Loucy (cell line): ENCODE data around the gene DMRTC2.

Source experiments
- EZH2phosphoT487 ChIP-seq: fragments of 200-600 bp; IDR thresholded peaks from 2 replicates; pipeline ENCODE4 v1.6.1; 2018; ENCODE audit warnings: antibody characterized with exemption, mild to moderate bottlenecking, moderate library complexity, borderline replicate concordance
- TF ChIP-seq, protein P1 (sequence below): fragments of 200-600 bp; sonication (generic); conservative IDR thresholded peaks from 2 replicates; pipeline ENCODE4 v1.5.1; 2014; ENCODE audit warnings: mild to moderate bottlenecking, antibody characterized with exemption, low read length

DNA sequence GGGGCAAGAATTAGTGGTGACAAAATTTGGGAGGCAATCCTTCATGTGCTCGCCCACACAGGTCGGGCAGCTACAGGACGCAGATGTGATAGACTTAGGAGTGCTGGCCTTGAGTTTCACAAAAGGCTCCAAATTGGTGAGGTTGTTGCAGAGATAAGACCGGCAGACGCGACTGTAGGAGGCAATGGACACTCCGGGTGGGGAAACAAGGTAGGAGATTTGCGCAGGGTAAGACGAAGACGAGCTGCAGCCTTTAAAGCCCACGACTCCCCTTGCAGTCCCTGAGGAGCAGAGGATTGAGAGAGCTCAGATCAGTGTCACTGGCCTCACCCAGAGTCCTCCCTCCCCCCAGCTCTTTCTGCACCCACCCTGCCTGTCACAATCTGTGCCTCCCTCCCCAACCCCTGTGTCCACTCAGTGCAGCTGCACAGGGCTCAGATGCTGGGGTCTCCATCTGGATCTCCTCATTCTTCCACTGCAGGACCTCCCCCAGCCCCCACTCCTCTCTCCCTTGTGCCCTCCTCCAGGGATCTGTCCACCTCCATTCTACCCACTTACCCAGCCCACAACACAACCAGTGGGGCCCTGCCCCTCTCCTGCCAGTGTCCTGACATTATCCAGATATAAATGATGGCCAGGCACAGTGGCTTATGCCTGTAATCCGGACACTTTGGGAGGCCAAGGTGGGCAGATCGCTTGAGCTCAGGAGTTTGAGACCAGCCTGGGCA lies 6.7 kb upstream of the DMRTC2 start:
- TF ChIP-seq, protein P1, sequence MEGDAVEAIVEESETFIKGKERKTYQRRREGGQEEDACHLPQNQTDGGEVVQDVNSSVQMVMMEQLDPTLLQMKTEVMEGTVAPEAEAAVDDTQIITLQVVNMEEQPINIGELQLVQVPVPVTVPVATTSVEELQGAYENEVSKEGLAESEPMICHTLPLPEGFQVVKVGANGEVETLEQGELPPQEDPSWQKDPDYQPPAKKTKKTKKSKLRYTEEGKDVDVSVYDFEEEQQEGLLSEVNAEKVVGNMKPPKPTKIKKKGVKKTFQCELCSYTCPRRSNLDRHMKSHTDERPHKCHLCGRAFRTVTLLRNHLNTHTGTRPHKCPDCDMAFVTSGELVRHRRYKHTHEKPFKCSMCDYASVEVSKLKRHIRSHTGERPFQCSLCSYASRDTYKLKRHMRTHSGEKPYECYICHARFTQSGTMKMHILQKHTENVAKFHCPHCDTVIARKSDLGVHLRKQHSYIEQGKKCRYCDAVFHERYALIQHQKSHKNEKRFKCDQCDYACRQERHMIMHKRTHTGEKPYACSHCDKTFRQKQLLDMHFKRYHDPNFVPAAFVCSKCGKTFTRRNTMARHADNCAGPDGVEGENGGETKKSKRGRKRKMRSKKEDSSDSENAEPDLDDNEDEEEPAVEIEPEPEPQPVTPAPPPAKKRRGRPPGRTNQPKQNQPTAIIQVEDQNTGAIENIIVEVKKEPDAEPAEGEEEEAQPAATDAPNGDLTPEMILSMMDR, result no peak
- TF ChIP-seq EZH2phosphoT487, result no peak
